ENCODE data around the gene EPB41L4B. TPM values are rescaled to one million over a fixed set of nuclear protein-coding genes. Genes with fewer than 3 reads are reported as not detected.
A peak's percentile ranks its signal among the peaks of the same experiment; 100 is the strongest.
"Not testable (repeated sequence)": the region's sequence is repeated elsewhere in the genome, so short reads cannot be mapped to it uniquely, and the experiment has no call there.

Gene EPB41L4B
- 23.1 and 24.5 TPM in 2 replicates for total RNA-seq (2014; rRNA removed; shearing (Covaris generic))
- 11.3 and 14.0 TPM in 2 replicates for polyA plus RNA-seq (2014; cell fraction: nucleus; rRNA removed)

DNA sequence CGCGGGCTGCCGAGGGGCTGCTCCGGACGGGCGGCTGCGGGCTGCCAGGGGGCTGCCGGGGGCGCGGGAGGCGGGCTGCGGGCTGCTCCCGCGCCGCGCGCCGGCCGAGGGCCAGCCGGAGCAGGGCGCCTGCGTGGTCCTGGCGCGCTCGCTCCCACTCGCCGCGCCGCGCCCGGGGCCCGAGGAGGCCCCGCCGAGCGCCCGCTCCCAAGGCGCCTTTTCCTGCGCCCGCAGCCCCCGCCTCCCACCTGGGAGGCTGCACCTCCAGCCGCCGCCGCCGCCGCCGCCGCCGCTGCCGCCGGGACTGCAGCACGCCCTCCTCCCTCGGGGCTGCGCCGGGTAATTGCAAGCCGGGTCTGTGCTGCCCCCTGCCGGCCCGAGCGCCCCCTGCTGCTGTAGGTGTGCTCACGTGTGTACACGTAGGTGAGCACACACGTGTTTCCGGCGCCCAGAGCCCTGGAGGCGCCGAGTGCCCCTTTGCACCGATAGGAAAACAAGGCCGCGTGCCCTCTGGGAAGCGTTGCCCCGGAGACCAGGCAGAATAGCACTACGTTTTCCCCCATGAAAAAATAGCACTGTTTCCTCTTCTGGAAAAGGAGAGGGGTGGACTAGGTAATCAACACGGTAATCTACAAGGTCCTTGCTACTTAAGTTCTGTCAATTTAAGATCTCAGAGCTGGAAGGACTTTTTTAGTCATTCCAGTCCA lies at the start of gene EPB41L4B:
Gene EPB41L4B, minus strand, starts transcription at position 318 of the 707 bp plus-strand sequence. CDS start 613 bp downstream, outside the sequence.
- DNase-seq (ENCODE audit: extremely low read depth, low read depth), result peak; percentile 83

DNA sequence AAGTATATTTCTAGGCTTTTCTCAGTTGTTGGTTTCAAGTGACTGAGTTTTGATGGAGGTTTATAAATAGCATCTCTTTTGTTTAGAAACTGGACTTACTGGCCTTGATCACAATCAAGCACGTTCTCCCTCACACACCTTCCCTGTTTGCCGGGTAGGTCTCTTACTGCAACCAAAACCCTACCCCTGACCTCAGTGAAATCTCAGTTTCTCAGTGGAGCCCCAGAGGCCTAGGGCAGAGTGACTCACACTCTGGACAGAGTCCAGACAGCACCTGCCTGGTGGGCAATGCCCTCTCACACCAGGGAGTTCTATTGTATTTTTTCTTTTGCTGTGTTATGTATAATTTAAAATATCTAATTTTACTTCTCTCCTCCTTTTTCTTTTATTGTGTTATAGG lies 48.4 kb upstream of the EPB41L4B start:
- DNase-seq (ENCODE audit: extremely low read depth, low read depth), result no peak

DNA sequence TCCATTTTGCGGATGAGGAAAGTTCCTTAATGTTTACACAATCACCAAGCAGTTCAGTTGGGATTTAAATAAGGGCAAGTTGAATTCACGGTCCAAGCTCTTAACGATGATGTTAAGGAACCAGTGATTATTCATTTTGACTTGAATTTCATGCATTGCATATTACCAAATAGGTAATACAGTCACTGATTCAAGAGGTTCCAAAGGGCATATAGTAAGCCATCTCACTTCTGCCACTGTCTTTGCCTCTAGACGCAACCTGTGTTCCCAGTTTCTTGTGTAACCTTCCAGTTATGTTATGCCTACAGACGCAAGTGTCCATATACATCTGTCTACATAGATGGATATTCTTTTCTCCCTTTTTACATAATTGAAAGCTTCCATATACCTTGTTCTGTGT lies 39.9 kb upstream of the EPB41L4B start:
- no peak for DNase-seq (ENCODE audit: extremely low read depth, low read depth)

DNA sequence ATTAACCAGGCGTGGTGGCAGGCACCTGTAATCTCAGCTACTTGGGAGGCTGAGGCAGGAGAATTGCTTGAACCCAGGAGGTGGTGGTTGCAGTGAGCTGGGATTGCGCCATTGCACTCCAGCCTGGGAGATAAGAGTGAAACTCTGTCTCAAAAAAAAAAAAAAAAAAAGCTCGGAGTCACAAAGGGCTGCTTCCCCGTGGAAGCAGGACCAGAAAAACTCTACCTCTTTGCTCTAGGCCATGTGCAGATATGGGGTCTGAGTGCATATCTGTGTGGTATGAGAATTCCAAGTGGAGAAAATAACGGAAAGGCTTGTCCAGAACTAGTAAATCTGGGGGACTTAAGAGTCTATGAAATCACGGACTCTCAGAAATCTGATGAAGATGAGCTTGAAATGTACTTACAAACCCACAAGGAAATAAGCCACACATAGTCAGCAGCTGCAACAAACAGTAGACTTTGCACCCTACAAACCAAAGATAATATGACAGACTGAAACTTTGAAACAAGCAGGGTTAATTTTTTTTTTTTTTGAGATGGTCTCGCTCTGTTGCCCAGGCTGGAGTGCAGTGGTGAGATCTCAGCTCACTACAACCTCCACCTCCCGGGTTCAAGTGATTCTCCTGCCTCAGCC lies 38.2 kb upstream of the EPB41L4B start:
- DNase-seq (ENCODE audit: extremely low read depth, low read depth), result not testable (repeated sequence)

DNA sequence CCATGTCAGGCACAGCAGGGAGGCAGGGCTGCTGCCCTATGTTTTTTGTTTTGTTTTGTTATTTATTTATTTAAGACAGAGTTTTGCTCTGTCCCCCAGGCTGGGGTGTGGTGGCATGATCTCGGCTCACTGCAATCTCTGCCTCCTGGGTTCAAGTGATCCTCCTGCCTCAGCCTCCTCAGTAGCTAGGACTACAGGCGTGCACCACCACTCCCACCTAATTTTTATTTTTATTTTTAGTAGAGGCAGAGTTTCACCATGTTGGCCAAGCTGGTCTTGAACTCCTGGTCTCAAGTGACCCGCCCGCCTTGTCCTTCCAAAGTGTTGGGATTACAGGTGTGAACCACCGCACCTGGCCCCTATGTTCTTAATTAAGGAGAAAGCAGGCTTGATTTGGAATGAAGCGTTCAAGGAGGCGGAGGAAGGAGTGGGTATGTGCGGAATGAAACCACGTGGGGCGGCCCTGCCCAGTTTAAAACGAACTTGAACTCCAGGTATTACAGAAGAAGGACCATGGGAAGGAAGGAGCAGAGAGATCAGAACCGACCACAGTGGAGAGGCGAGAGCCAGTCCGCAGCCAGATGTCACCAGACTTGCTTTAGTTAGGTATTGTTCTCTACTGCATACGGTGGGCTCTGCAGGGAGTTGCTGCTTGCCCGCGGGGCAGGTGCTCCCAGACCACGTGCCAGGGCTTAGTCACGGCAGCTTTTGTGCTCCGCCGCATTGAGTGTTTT lies 34.9 kb upstream of the EPB41L4B start:
- DNase-seq (ENCODE audit: extremely low read depth, low read depth), result no peak

DNA sequence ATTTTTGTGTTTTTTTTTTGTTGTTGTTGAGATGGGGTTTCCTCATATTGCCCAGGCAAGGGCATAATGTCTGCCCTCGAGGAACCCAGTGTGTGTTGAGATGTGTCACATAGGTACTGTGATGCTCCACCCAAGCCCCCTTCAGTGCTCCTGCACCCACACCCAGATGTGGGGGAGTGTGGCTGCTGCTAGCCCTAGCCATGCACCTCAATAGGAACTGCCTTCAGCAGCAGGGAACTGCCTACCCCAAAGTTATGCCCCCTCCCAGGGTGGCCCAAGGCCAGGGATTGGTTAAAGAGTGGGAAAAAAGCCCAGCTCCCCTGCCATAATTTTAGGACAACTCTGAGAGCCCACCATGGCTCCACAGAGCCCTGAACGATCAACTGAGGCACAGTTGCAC lies 33.3 kb upstream of the EPB41L4B start:
- DNase-seq (ENCODE audit: extremely low read depth, low read depth), result no peak

DNA sequence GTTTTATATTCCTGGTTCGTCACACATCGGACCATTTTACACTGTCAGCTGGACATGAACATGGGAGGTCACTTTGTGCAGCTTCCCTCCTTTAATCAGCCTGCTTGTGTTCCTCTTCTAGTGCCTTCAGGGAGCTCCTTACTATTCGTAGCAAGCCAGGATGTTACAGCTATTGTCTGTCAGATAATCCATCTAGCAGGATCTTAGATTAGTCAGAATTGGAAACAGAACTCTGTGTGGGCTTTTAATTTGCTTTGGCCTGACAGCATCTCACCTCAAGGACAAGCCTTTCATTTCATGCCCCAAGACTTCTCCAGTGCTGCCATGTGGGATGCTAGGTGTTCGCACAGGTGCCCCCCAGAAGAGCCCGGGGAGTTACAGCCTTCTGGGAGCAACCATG lies 30.2 kb upstream of the EPB41L4B start:
- no peak for DNase-seq (ENCODE audit: extremely low read depth, low read depth)

DNA sequence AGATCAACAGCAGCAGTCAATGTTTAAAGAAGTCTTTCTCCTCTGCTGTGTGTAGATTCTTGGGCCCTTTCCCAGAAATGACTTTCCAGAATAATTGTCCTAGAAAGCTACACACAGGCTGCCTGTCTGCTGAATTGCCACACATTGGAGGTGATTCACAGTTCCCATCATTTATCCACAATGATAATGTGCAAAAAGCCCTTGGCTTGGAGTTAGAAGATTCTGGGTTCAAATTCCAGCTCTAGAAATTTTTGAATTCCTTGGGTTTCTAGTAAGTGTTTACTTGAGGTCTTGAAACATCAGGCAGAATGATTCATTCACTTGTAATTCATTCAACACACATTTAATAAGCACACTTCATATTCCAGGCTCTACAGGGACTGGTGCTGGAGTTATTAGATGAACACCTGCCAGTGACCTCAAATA lies 28.6 kb upstream of the EPB41L4B start:
- DNase-seq (ENCODE audit: extremely low read depth, low read depth), result no peak

DNA sequence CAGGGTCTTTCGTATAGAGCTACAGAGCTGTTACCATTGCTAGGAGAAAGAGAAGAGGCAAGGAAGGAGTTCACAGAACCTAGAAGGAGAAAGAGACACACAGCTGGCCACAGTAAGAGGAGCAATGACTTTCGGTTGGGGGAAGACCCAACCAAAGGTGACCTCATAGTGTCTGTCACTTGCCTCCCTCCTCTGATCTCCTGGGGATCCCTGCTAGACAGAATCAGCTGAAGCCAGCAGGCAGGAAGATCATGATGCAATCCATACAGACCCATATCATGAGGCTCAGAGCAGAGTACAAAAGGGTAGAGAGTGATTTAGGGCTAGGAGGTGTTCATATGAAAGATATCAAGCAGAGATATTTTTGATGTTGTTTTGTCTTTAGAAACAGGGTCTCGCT lies 26.0 kb upstream of the EPB41L4B start:
- DNase-seq (ENCODE audit: extremely low read depth, low read depth), result no peak

DNA sequence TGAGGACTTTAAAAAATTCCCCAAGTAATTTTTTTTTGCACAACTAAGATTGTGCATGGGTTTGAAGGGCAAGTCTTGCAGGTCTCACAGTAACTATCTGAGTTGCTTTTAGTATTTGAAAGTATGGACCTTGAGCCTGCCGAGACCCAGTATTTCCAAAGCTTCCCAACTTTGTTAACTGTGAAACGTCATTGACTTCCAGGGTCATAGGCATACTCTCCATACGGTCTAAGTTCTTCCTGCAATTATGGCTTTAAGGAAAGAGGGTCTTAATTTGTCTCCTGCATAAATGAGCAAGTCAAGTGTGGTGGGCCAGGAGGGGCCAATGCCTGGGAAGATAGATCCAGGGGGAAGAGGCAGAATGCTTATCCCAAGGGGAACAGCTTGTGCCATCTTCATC lies 24.0 kb upstream of the EPB41L4B start:
- no peak for DNase-seq (ENCODE audit: extremely low read depth, low read depth)

DNA sequence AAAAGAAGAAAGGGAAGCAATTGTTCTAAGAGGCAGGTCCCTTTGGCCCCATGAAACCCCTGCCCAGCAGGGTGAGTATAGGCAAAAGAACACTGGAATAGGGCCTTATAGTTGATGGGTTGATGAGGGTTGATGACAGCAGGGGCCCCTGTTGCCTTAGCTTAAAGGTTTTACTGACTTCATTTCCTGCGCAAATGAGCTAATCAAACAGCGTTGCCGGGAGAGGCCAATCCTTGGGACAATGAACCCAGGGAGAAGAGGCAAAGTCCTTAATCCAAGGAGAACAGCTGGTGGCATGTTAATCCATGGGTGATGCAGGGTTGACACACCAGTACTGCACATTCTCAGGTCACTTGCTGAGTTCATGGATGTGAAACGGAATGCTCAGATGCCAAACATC lies 22.0 kb upstream of the EPB41L4B start:
- DNase-seq (ENCODE audit: extremely low read depth, low read depth), result no peak

DNA sequence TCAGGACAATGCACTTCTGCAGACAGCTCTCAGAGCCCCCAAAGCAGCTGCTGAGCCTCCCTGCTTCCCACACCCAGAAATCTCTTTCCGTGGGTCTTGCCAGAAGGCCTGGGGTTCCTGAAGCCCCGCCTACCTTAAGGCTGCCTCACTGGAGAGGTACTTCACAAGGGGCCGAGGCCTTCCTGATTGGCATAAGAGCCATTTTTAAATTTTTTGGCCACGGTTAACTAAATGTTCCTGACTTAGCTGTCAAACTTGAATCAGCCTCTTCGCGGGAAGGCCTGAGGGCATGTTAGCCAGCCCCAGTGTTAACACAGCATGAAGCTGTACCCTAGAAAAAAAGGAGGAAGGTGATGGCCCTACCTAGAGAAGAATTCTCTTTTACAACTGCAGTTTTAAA lies 20.7 kb upstream of the EPB41L4B start:
- DNase-seq (ENCODE audit: extremely low read depth, low read depth), result no peak

DNA sequence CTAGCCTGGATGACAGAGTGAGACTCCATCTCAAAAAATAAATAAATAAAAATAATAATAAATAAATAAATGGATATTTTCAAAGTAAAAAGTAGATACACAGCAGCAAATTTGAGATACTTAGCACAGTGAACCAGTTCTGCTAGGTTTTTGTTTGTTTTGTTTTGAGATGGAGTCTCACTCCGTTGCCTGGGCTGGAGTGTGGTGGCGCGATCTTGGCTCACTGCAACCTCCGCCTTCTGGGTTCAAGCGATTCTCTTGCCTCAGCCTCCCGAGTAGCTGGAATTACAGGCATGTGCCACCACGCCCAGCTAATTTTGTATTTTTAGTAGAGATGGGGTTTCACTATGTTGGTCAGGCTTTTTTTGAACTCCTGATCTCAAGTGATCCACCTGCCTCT lies 20.1 kb upstream of the EPB41L4B start:
- not testable (repeated sequence) for DNase-seq (ENCODE audit: extremely low read depth, low read depth)

DNA sequence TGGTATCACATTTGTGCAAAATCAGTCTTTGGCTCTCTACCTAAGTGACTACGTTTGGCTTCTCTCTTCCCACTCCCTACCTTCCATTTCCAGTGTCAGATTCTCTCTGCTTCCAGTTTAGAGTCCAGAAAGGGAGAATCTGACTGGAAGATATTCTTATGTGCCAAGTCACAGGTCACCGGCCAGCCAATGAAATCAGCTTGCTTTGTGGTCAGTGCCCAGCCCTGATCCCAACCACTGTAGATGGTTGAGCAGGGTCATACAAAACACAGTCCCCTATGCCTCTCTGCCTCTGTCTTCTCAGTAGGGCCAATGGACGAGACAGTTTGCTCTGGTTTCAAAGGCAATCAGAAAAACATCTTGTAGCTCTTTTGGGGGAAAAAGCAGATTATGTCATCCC lies 15.6 kb upstream of the EPB41L4B start:
- no peak for DNase-seq (ENCODE audit: extremely low read depth, low read depth)

DNA sequence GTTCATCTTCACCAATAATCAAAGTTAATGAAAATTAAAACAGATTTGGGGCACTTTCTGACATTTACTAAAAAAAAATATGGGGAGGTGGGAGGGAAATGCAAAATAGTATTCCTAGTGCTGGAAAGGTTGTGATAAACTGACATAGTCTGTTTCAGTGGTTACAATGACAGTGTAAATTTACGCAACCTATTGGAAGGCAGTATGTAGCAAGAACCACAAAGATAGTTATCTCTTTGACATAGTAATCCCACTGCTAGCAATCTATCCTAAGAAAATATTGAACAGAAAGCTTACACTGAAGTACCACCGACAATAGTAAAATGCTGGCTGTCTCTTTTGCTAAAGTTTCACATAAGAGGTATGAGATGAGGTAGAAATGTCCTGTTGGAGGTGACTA lies 15.1 kb upstream of the EPB41L4B start:
- no peak for DNase-seq (ENCODE audit: extremely low read depth, low read depth)

DNA sequence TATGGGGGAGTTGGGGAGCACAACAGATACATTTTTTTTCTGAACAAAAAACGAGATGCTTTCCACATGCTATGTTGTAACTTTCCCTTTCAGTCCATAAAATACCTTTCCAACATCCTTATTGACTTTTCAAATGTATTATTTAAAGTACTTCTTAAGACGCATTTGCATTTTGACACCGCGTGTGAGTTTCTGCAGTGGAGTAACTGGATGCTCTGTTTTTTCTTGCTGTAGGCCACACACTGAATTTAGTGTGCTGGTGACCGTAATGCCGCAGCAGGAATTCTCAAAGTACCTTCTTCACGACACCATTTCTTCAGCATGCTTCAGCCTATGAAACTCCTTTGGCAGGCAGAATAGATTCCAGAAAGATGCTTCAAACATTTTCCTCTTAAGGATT lies 14.3 kb upstream of the EPB41L4B start:
- no peak for DNase-seq (ENCODE audit: extremely low read depth, low read depth)

DNA sequence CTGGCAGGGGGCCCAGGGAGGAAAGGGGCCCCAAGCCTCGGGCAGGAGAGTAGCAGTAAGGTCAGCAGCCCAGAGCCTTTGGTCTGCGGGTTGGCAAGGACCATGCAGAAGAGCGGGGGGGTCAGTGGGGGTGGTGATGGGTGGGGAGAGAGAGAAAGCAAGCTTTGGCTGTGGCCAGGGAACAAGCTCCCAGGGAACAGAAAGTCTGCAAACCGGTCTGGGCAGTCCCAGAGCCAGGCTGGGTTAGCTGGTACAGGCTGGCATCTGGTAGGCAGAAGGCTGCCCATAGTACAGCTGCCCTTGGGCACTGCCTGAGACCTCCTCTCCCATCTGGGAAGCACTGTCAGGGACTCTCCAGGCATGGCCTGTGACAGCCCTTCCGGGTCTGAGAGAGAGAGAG lies 10.5 kb upstream of the EPB41L4B start:
- no peak for DNase-seq (ENCODE audit: extremely low read depth, low read depth)

DNA sequence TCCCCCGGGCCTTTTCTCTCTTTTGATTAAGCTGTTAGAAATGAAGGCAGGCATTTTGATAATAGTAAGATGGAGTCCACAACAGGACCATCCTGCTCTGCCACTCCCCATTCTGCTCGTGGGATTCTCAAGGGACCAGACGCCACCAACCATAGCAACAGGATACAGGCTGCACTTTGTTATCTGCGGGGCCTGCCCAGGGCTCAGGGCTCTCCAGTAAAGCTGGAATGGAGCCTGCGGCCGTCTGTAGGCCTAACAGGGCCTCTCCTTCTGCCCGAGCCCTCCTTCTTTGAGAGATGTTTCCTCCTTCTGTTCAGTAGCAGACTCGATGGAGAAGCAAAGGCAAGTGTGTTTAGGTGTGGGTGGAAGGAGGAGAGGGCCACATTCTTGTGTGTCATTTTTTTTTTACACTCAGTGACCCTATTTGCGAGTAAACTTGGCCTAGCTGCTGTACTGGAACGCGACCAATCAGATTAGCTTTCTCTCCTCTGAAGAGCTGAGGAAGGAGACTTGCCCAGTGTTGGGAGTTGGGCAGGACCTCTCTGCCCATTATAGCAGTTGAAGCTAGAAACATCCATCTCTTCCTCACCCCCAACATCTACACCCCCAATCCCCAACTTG lies 8.9 kb upstream of the EPB41L4B start:
- DNase-seq (ENCODE audit: extremely low read depth, low read depth), result no peak

DNA sequence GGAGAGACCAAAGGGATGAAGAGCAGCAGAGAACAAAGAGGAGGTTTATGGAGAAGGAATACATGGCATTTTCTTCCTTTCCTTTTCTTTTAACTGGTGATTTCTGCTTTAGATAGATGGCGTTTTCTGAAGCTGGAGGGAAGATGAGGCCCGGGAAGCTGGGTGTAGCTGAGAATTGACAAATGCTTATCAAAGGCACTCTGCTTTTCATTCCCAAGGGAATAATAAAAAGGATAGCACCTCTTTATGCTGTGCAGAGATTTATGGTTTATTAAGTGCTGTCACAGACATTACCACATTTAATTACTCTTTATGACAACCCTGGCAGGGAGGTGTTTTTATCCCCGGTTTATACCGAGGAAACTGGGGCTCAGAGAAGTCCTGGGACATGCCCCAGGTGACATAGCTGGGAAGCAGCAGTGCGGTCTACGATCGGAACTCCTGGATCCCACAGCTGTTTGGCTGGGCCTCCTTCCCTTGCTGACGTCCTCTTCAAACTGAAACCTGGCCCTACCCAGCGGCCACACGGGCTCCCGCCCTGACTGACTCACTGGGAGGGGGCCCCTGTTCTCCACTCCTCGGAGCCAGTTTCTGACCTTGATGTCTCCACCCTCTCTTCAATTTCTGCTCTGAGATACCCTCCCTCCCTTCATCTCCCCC lies 8.2 kb upstream of the EPB41L4B start:
- DNase-seq (ENCODE audit: extremely low read depth, low read depth), result peak; percentile 46

DNA sequence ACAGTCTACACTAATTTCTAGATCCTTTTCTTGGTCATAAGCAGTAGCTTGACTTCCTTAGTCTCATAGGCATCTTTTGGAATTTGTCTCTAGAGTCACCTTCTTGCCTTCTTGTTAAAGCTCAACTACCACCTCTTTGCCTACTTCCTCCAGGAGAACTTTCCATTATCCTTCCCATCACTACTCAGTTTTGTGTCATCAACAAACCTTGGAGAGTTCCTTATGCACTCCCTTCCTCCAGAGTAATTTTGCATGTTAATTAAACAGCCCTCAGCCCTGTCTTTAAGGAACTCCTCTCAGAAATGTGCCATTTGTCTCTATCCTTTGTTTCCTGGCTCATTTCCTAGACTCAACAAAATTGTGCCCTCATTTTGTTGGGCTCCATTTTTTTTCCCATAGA lies 4.2 kb upstream of the EPB41L4B start:
- no peak for DNase-seq (ENCODE audit: extremely low read depth, low read depth)

DNA sequence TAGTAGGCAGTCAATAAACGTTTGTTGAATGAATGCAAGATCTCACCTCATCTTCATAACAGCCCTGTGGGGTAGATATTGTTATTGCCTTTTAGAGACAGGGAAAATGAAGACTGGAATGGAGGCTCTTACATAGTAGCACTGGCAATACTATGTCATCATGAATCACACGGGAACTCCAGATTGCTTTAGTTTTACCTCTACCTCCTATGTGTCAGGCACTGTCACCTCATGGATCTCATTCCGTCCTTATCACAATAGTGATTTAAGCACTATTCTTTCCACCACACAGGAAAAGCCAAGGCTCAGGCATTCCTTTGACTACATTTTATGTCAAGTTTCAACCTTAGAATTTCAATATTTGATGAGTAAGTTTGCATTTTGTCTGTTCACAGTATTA lies 2.9 kb upstream of the EPB41L4B start:
- DNase-seq (ENCODE audit: extremely low read depth, low read depth), result no peak
